Astrocyte of the spinal cord (primary cell): Measurements from ENCODE around the gene ADGRD1.

Experiments used
- DNase-seq: peaks from one replicate; pipeline ENCODE4 v3.0.0; 2011; ENCODE audit warnings: low read depth, low spot score
- H3K4me3 ChIP-seq: 2 replicates; pipeline ENCODE4 v1.5.1; 2011; ENCODE audit warnings: low read depth, mild to moderate bottlenecking, low read length, moderate library complexity
- in situ Hi-C: cut with HindIII; loops from 2 replicates; pipeline ENCODE4 v1.10.0; 2017; ENCODE audit warnings: low sequenced_read_pairs
- TF ChIP-seq, protein P1 (sequence below): IDR thresholded peaks from 2 replicates; pipeline ENCODE4 v1.5.1; 2012; ENCODE audit warnings: low read depth, mild to moderate bottlenecking, low read length, inconsistent platforms

ADGRD1 gene

DNA sequence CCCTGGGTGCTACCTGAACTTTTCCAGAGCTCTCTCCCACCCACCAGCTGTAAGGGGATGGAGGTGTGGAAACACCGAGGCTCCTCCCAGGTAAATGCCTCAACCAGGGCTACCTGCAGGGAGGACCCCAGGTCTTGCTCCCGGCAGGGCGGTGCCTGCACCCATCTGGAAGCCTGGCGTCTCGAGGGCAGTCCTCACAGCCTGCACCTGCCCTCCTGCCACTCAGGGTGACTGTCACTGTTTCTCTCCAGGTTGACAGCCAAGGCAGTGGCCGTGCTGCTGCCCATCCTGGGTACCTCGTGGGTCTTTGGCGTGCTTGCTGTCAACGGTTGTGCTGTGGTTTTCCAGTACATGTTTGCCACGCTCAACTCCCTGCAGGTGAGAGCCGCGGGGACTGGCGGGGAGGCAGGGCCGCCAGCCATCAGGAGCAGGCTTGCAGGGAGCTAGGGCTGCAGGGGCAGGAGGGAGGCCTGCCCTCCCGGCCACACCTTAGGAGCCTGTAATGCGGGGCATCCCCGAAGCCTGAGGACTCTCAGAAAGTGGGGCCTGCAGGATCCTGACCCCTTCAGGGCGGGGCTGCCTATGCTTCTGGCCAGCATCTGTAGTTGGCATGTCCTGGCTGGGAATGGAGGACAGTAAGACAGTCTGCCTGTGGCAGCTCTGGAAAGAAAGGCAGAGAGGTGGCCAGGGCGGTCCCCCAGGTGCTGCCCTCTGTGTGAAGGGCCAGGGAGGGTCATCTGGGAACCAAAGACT is 182.3 kb downstream of the ADGRD1 start:
- no peak overlapping the region for H3K4me3 ChIP-seq
- DNase-seq: no peak
- TF ChIP-seq, protein P1, sequence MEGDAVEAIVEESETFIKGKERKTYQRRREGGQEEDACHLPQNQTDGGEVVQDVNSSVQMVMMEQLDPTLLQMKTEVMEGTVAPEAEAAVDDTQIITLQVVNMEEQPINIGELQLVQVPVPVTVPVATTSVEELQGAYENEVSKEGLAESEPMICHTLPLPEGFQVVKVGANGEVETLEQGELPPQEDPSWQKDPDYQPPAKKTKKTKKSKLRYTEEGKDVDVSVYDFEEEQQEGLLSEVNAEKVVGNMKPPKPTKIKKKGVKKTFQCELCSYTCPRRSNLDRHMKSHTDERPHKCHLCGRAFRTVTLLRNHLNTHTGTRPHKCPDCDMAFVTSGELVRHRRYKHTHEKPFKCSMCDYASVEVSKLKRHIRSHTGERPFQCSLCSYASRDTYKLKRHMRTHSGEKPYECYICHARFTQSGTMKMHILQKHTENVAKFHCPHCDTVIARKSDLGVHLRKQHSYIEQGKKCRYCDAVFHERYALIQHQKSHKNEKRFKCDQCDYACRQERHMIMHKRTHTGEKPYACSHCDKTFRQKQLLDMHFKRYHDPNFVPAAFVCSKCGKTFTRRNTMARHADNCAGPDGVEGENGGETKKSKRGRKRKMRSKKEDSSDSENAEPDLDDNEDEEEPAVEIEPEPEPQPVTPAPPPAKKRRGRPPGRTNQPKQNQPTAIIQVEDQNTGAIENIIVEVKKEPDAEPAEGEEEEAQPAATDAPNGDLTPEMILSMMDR: no peak
- in situ Hi-C loops: no loop called here

DNA sequence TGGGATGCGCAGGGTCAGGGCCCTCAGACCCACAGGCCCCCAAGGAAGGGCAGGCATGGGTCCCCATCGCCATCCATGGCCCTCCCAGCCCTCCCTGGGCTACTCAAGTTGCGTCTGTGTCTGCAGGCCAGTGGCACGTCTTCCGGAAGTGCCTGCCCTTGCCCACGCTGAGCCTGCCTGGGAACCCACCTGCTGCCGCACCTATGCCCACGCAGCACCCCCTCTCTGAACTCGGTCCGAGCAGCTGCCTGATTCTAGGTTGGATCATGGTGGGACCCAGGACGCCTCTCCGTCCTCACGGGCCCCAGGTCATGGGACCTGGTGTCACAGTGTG is 182.8 kb downstream of the ADGRD1 start:
- DNase-seq: no peak
- in situ Hi-C loops: no loop called here
- TF ChIP-seq, protein P1: no peak
- H3K4me3 ChIP-seq: no peak overlapping the region

DNA sequence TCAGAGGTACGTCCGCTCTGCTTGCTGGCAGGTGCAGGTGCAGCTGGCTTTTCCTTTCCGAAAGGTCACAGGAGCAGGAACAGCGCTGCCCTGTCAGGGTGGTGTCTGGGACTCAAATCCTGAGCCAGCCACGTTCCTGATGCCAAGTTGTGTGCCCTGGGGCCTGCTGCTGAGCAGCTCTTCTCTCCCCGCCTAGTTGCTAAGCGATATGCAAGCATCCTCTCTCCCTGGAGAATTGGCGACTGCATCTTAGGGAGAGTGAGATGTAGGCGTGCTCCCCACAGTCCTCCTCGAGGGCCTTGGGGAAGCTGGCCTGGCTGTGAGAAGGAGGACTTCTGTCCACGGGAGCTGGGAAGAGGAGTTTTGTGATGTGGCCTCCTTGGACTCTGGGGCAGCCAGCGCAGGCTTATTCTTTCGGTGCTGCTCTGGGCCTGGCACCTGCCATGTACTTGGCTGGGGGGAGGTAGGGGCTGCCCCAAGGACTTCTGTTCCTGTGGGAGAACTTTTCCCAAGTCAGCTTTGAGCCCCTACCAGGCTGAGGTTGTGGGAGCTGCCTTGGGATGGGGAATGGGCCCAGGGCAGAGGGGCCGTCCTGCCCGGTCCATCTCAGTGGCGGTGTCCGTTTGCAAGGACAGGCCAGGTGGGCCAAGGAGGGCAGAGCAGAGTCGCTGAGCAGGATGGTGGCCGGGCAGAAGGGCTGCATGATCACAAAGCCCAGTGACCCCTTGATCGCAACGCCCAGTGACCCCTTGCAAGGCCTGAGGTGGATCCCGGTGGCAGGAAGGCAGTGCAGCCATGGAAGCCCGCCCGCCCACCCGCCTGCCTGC is 183.5 kb downstream of the ADGRD1 start:
- in situ Hi-C loops: no loop called here
- TF ChIP-seq, protein P1: no peak
- H3K4me3 ChIP-seq: no peak overlapping the region
- DNase-seq: no peak

DNA sequence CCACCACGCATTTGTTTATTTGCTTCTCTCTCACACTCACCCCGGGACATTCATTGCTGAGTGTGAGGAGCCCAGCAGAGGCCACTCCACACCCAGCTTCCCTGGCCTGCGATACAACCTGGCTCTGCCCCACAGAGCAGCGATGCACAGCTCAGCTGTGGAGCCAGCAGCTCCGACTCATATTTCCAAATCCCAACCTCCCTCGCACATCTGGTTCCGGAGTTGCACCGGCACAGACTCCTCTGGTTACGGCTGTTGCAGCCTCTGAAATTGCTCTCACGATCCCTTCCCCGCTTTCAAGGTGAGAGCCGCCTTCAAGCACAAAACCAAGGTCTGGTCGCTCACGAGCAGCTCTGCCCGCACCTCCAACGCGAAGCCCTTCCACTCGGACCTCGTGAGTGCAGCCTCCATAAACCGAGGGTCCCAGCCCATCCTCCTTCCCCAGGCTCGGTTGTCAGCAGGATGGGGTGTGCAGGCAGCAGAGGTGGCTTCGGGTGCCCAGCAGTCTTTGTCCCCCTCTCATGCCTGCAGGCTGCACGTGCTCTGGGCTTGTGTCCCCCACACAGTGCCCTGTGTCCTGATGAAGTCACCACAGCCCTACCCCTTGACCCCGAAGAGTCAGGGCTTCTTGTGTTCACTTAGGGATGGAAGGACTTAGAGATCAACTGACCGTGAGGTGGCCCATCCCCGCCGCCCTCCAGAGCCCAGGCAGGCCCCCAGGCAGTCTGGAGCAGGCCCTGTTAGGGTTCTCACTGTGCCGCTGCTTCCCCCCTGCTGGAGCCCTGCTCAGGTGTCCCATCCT is 184.3 kb downstream of the ADGRD1 start:
- in situ Hi-C loops: no loop called here
- TF ChIP-seq, protein P1: no peak
- DNase-seq: no peak
- H3K4me3 ChIP-seq: no peak overlapping the region

DNA sequence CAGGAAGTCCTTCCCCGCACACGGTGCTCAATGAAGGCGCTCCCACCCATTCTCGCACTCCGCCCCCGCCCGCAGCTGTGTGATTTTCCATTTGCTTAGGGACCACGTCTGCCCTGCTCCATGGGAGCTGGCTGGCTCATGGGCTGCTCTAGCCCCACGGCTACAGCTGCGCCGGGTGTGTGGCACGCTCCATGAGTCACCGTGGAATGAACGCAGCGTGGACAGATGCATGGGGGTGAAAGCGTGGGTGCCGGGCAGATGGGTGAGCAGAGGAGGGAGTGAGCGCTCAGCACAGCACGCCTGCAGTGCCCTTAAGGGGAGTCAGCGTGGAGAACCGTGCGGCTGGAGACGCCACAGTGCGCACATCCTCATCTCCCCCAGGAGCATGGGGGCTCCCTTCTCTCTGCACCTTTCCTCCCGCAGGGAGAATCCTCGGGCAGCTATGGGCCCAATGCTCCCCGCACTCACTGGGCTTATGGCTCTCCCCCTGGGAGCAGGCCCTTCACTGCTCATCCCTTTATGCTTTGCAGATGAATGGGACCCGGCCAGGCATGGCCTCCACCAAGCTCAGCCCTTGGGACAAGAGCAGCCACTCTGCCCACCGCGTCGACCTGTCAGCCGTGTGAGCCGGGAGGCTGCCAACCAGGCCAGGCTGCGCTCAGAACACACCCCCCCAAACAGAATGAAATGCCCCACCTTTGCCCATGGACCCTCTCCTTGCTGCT is 185.1 kb downstream of the ADGRD1 start:
- no peak overlapping the region for H3K4me3 ChIP-seq
- in situ Hi-C loops: no loop called here
- TF ChIP-seq, protein P1: no peak
- DNase-seq: no peak

DNA sequence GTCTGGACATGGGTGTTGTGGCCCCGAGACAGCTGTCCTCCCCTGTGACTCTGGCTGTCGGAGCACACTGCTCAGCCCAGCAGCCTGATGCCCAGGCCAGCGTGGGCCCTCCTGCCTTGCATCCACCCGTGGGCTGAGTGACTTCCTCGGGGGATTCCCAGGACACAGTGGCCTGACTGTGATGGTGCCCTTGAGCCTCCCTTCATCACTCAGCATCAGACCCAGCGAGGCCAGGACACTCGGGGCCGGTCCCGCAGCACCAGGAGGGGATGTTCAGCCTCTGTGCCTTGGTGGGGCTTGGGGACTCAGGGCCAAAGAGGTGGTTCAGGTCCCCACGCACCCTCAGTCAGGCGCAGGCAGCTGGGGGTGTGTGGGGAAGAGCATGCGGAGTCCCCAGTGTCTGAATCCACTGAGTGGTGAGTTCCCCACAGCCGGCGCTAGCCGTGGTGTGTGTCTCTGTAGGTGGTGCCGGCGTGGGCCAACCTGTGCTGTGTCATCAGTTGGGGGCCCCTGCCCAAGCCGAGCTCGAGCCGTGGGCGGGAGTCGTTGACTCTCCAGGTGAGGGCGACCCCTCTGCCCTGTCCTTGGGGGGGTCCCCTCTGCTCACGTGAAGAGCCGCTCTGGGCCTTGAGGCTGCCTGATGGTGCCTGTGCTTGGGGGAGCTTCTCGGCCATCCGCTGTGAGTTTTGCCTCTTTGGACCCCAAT is 185.8 kb downstream of the ADGRD1 start:
- H3K4me3 ChIP-seq: no peak overlapping the region
- no peak for DNase-seq
- in situ Hi-C loops: no loop called here
- TF ChIP-seq, protein P1: no peak
